ENCODE data around the gene RDX.

Gene RDX

DNA sequence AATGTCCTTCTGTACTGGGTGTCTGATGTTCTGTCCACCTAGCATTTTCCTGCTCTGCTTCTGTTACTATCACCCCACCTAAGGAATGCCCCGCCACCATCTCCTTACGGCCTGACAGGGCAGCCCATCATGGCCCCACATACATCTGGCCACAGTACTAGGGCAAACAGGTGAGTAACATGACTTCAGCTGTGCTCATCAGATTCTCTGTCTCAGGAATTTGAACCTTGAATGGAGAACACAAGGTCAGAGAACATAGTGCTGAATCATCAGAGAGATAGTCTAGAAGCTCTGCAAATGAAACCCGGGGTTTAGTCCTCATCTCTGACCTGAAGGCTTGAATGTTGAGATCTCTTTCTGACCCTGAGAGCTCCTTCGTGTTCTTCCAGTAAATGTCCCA, 170.8 kb downstream of the RDX start:
- H3K4me1 ChIP-seq (ENCODE audit: control insufficient read depth, low read length): no peaks in the 10 kb centered on the region
- no peak overlapping the region for H3K4me2 ChIP-seq (ENCODE audit: low read length)
- H3K27ac ChIP-seq (ENCODE audit: low read depth, low read length): no peak overlapping the region
- no peak overlapping the region for H3K4me3 ChIP-seq (ENCODE audit: low read length)
- no peaks in the 10 kb centered on the region for H3K9me3 ChIP-seq (ENCODE audit: control insufficient read depth, insufficient read depth, low read length)
- no peaks in the 10 kb centered on the region for H3K36me3 ChIP-seq (ENCODE audit: control insufficient read depth, low read length)
- no peaks in the 10 kb centered on the region for H4K20me1 ChIP-seq (ENCODE audit: control insufficient read depth, insufficient read depth, low read depth, low read length)
- TF ChIP-seq EZH2phosphoT487 (IDR thresholded peaks at IDR 0.05; ENCODE audit: borderline replicate concordance, low read length) (no peak), CTCF (IDR thresholded peaks at IDR 0.05; ENCODE audit: low read depth, low read length, poor library complexity, severe bottlenecking) (no peak)
- no peaks in the 10 kb centered on the region for H3K79me2 ChIP-seq (ENCODE audit: control insufficient read depth, low read length)
- H3K27me3 ChIP-seq (ENCODE audit: control insufficient read depth, low read length): no peaks in the 10 kb centered on the region; the same call in 1 of the 2 replicates
- no peaks in the 10 kb centered on the region for H3F3A ChIP-seq (ENCODE audit: control insufficient read depth, insufficient read depth)
- H3K9me2 ChIP-seq (replicated peaks; ENCODE audit: control insufficient read depth, low read length): no peaks in the 10 kb centered on the region

Data from DOHH2 (cell line).